UCSD-AML1 (cell line): ENCODE results near the gene MARCHF10.
A peak's percentile ranks its signal among the peaks of the same experiment; 100 is the strongest.

Experiments used
- DNase-seq: peaks from one replicate; lab custom pipeline; 2025; ENCODE audit not compliant: unreplicated experiment; lab: John Stamatoyannopoulos, UW

MARCHF10 gene

GRCh38 chr17:62755141-62755851 lies 52.8 kb downstream of the MARCHF10 start:
- DNase-seq = no peak

- no peak for DNase-seq
Measured at GRCh38 chr17:62754631-62755030, 53.5 kb downstream of the MARCHF10 start.

DNA sequence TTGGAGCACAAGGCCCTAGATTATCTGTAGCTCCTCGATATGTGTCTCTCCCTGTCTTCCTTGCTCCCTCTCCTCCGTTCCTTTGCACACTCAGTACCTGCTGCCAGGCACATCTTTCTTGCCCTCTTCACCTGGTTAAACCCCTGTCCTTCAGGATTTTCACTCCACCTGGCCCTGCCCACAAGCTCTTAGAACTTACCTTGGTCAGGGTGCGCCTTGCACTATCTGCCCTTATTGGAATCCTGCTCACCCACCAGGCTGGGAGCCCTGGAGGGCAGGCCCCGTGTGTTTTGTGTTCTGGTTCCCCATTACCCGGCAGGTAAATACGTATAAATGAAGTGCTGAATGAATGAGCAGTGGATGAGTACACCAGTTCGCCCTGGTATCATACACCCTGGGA lies 54.6 kb downstream of the MARCHF10 start:
- DNase-seq = no peak

DNA sequence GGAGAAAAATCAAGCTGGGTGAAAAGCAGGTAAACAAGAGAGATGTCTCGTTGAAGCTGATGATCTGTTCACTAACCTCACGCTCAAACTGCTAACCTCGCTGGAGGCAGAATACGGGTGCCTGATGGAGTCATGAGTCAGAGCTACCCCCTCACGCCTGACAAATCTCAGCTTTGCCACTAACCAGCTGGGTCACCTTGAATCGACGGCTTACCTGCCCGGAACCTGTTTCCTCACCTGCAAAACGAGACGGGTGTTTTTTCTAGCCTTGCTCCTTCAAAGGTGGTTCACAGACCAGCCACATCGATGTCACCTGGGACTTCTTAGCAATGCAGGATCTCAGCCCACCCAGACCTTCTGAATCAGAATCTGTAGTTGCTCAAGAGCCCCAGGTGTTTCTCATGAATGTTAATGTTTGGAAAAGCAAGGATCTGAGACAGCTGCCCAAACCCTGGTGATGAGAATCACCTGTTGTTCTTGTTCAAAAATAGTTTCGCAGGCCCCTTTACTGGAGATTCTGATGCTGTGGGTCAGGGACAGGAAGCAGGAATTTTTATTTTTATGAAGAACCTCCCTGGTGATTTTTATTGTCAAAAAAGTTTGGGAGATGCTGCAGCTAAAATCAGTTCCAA lies 56.9 kb downstream of the MARCHF10 start:
- DNase-seq = no peak

- DNase-seq = no peak
Measured at GRCh38 chr17:62750631-62751051, 57.5 kb downstream of the MARCHF10 start.

DNA sequence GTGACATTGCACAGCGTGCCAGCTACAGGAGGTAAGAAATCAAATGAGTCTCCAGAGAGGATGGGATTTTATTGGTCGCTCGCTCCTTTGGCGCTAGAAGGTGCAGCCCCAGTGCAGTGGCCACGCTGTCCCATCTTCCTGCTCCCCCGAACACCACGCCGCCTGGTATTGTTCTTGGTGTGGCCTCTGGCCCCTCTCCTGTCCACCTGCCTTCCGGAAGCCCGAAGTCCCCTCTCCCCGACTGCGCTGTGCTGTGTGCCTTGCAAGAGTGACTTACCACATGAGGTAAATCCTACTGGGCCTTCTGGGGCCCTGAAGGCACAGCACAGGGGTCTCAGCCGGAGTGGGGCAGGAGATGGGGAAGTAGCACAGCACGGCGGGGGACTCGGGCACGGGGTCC lies 58.2 kb downstream of the MARCHF10 start:
- DNase-seq = no peak

- DNase-seq = no peak
Measured at GRCh38 chr17:62746941-62747340, 61.2 kb downstream of the MARCHF10 start.

DNA sequence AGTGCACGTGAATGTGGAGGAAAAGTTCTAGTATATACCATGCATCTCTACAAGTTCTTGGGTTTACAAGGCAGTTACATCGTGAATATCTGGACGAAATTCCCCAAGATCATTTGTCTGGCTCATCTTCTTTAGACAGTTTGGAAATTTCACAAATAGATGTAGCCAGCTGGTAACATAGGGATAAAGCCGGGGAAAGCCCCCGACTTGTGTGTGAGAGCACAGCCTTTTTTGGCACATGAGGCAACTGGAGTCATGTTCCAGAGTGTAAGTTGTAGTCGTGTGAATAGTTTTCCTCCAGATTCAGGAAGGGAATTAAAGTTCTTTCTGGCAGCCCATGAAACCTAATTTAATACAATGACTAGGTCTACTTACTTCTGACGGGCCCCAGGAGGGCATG lies 62.3 kb downstream of the MARCHF10 start:
- no peak for DNase-seq

DNA sequence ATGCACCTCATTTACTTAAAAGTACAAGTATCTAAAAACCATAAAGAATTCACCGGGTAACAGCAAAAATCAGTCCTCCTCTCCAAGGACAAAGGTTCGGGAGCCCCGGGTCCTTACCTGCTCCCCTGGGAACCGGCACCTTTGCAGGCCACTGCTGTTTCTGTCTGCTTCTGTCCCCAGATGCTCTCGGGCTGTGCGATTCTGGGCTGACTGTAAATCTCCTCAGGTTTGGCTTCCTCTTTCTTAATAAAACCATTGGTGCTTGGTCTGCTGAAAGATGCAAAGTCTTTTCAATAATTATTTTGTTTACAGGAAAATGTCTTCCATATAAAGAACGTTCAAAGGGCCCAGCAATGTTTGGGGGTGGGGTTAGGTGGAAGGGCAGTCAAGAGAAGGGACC lies 63.9 kb downstream of the MARCHF10 start:
- DNase-seq = no peak

DNA sequence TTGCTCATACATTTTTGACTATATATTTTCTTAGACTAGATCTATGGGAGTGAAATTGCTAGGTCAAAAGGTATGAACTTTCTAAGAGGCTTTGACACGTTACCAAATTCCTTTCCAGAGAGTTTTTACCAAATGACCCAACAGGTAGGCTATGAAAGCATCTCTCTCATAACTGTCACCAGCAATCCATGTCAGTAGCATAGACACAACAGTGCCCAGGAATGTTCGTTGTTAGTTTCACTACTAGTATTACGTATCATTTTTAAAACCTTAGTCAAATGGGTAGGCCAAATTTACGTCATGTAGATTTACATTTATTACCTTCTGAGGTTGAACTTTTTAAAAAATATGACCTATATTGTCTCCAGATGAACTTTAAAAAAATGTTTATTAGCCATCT lies 66.8 kb downstream of the MARCHF10 start:
- DNase-seq = no peak

- no peak for DNase-seq
Measured at GRCh38 chr17:62739645-62740388, 68.3 kb downstream of the MARCHF10 start.

- no peak for DNase-seq
Measured at GRCh38 chr17:62738281-62738680, 69.8 kb downstream of the MARCHF10 start.

- no peak for DNase-seq
Measured at GRCh38 chr17:62737513-62737912, 70.6 kb downstream of the MARCHF10 start.

DNA sequence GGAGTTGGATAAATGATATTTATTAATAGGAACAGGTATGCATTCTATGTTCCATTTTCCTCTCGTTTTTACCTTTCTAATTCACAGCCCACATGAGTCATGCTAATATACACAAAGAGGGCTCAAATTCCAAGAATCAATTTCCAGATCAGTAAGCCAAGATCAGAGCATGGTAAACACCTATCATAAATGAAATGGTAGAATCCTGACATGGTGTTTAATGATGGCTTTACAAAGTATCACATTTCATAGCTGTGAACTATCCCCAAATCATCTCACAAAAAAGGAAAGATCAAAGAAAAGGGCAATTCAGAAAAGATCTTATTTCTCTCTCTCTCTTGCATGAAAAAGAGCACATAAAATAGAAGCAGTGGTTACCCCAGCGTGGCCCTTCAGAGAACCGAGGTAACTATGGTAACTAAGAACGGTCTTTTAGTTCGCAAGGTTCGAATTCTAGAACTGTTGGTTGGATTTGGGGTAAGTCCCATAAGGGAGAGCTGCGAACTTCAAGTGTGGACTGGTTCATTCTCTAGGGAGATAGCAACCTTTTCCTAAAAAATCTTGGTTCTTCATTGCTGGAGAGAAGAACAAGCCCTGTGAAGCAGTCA lies 73.0 kb downstream of the MARCHF10 start:
- no peak for DNase-seq

- no peak for DNase-seq
Measured at GRCh38 chr17:62732125-62732524, 76.0 kb downstream of the MARCHF10 start.

- no peak for DNase-seq
Measured at GRCh38 chr17:62727916-62728672, 80.0 kb downstream of the MARCHF10 start.

DNA sequence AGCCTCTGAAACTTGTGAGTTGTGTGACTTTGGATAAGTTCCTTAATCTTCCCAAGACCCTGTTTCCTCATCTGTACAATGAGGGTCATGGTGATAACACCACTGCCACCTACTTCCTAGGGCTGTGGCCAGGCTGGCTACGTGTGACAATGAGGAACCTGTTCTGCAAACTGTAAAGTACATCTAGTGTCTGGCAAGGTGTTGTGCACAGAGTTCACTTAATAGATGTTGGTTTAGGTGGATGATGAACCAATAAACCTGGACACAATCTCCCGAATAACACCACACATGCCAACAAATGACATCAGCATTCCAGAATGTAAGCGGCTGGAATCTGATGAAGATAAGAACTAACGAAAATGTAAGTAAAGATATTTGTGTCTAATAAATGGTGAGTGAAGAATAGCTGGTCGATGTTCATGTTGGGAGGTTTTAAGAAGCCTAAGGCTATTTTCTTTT lies 82.3 kb downstream of the MARCHF10 start:
- DNase-seq = peak; percentile 19

GRCh38 chr17:62724398-62725146 lies 83.5 kb downstream of the MARCHF10 start:
- DNase-seq = no peak

DNA sequence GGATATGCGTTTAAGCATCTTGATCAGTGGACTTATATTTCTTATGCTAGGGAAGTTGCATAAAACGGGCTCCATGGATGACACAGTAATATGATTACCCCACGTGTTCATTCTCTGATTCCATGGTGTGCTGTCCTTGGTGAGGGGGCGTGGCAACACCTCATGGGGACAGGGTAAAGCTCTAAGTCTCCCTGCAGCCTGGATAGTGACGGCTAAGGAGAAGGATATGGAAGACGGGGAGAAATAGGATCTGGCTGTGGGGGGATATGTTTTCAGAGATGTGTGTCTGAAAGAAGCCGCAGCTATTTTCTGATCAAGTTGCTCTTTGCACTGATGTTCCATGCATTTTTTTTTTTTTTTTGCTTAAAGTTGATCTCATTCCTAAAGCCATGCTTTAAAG lies 84.3 kb downstream of the MARCHF10 start:
- DNase-seq = no peak

DNA sequence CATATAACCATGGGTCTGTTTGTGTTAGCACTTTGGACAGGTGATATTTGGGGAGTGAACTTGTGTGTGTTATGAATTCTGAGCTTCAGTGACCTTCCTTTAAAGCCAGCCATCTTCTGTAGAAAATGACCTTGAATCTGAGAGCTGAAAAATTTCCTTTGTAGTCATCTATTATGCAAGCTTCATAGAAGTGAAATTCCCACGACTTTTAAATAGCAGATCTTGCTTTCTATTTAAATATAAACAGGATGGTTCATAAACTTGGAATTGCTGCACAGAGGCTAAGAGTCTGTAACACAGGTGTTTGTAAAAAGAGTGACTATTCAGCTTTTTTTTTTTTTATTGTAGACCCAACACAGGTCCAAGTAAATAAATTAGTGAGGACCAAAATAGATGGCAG lies 85.5 kb downstream of the MARCHF10 start:
- no peak for DNase-seq
